NCI-H69 (cell line): Measurements from ENCODE around the gene ZNF503.

Source experiments
- DNase-seq: peaks from one replicate; lab custom pipeline; 2025; lab: John Stamatoyannopoulos, UW

ZNF503 gene, protein sequence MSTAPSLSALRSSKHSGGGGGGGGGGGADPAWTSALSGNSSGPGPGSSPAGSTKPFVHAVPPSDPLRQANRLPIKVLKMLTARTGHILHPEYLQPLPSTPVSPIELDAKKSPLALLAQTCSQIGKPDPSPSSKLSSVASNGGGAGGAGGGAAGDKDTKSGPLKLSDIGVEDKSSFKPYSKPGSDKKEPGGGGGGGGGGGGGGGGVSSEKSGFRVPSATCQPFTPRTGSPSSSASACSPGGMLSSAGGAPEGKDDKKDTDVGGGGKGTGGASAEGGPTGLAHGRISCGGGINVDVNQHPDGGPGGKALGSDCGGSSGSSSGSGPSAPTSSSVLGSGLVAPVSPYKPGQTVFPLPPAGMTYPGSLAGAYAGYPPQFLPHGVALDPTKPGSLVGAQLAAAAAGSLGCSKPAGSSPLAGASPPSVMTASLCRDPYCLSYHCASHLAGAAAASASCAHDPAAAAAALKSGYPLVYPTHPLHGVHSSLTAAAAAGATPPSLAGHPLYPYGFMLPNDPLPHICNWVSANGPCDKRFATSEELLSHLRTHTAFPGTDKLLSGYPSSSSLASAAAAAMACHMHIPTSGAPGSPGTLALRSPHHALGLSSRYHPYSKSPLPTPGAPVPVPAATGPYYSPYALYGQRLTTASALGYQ

DNA sequence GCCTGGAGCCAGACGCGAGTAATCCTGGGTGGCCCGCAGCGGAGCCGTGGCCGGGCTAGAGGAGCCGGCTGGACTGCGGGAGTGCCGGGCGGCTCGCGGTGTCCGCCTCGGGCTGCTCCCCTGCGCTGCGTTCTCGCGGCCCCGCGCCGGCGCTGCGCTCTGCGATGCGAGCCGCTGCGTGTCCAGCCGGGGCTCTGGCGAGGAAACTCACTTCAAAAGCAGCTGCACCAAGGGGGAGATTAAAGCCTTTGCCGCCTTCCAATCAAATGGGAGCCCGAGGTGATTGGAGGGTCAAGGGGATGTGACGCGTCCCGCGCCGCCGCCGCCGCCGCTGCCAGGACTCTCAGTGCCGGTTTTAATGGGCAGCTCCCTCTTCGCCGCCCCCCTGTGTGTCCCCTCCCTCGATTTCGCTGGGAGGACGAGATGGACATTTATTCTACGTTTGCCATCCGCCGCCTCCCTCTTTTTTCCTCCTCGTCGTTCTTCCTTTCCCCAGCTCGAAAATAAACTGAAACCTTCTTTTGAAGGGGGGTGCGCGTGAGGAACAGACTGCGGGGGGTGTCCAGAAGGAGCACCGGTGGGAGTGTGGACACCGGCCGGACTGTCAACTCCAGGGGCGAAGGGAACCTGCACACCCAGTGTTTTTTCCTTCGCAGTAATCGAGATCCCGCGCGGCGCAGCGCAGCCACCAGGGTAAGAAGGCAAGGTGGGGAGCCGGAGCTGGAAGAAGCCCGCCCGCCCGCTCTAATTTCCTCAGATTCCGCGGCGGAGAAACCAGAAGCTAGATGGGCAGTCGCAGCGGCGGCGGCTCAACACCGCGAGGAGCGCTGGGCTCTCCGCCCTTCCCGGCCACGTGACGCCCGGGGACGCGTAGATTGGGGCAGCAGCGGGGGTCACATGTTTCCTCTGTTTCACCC lies at the start of gene ZNF503:
TSS of gene ZNF503 (minus strand) at position 196 of the 917 bp plus-strand sequence. CDS start 345 bp downstream, outside the sequence.
- DNase-seq = no peak

DNA sequence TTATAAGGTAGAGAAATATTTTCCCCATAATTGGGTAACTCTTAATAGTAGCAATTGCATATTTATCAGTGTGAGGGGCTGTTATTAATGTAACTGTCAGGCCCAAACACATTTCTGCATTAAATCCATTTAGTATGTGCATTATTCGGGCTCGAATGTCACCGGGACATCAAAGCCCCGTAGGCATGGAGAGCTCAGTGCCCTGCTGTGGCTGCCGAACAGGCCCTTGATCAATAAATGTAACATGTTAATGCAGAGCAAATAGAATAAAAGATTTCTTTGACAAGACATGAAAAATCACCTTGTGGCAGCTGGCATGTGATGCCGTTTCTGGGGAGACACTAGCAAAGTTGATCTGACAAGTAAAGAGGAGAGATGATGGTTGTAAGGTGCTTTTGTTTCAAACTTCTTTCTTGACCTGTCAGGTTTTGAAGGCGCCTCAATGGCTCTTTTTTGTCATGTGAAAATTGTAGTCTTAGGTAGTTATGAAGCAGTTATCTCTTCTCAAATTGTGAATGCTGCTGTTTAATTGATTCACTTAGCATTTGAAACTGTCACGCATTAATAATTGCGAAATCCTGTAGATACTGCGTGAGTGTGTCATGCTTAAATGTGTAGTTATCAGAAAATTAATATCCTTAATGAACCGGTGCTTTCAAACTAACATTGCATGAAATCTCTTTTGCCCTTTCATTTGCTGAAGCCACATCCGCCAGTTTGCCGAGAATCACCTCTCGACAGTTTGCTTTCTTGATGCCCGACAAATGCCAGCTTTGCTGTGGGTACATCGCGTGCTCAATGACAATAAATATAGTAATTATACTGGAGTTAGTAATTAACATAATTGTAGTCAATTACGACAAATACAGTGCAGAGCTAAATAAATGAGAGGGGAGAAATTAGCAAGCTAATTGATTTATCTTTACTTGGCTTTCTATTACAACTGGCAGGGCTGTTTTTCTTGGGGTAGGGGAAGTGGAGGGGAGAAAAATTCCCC lies 49.4 kb upstream of the ZNF503 start:
- peak; percentile 92 for DNase-seq

DNA sequence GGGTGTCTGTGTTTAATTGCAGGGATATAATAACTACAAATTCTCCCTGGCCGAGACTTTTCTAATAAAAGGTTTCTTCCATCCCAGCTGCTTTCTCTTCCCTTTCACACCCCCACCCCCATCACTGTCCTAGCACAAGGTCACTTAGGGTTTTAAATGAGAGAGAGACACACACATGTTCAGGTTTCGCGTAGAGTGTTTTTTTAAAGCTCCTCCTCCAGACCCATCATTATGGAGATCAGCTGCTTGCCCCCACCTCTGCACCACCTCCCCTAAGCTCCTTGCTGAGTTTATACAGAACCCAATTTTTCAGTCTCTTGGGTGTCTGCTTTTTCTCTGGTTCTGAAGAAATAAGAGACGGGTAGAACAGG lies 48.5 kb upstream of the ZNF503 start:
- peak; percentile 88 for DNase-seq

DNA sequence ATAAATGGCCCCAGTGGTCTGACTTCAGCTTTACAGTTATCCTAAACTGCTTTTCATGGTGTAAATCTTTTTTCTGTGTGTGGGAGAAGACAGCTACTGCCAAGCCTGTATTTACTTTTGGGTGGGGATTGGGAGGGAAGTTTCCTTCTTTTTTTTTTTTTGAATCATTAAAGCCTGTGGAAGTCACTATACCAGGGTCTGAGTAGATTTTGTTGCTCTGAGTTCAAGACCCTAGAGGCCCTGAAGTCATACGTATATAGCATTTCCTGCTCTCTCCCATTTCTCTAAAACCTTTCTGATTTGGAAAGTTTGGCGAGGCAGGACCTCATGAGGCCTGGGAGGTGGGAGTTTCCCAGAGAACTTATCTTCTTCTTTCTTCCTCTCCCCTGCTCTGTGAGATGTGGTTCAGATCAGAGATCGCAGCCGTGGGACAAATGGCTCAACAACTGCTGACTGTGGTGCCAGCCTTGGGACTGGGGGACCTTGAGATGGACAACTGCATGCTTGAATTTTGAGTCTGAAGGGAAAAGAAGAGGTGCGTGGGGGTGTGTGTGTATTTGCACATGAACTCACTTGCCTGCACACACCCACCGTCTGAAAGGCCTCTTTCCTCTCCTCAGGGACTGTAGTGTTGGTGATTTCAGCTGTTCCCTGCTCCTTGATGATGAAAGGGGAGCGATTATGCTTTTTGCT lies 48.0 kb upstream of the ZNF503 start:
- peak; percentile 49 for DNase-seq

DNA sequence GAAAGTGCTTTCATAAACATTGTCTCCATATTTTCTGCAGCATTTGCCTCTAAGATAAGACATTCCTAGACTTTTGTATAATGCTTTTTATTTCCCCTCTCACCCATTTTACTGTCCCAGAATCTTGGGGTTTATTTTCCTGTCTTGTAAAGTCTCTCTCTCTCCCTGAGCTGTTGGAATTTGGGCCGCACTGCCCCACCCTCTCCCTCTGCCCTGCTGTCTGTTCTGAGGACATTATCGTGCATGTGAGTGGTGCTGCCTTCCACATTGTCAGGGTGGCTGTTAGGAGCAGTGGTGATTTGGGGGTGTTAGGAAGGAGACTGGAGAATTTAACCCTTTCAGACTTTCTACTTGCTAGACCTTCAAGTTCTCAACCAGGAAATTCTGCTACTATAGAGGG lies 46.6 kb upstream of the ZNF503 start:
- no peak for DNase-seq

DNA sequence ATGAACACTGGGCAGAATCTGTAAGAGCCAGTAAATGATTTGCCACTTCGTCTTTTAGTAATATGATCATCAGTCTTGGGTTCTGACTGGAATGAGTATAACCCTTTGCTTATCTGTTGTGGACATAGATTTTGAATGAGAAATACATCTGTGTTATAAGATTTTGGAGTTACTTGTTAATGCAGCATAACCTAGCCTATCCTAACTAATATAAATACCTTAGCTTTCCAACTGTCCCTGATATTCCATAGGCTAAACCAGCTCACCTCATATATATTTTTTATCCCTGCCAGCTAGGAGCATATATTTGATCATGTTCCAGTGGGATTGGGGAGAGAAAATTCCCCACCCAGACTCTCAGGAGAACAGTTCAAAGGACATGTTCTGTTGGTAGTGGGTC lies 44.9 kb upstream of the ZNF503 start:
- DNase-seq = no peak

DNA sequence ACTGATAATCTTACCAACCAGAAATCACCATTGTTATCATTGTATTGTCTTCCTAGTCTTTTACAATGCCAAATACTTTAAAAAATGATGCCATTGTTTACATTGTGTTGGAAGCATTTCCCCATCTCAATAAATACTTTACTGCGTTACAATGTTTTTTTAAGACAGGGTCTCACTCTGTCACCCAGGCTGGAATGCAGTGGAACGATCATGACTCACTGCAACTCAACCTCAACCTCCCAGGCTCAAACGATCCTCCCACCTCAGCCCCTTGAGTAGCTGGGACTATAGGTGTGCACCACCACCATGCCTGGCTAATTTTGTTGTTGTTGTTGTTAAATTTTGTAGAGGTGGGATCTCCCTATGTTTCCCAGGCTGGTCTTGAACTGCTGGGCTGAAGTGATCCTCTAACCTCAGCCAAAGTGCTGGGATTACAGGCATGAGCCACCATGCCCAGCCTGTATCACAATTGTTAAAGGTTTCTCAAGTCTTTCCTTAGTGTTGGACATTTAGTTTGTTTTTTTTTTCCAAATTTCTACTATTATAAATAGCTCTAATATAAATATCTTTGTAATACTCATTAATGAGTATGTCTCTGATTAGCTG lies 43.3 kb upstream of the ZNF503 start:
- no peak for DNase-seq

DNA sequence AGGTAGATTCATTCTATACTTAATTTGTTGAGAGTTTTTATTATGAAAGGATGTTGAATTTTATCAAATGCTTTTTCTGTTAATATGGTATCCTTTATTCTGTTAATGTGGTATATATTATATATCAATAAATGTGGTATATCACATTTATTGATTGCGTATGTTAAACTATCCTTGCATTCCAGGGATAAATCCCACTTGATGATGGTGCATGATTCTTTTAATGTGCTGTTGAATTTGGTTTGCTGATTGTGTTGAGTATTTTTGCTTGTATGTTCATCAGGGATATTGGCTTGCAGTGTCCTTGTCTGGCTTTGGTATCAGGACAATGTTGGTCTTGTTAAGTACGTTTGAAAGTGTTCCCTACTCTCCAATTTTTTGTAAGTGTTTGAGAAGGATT lies 41.8 kb upstream of the ZNF503 start:
- DNase-seq = no peak

DNA sequence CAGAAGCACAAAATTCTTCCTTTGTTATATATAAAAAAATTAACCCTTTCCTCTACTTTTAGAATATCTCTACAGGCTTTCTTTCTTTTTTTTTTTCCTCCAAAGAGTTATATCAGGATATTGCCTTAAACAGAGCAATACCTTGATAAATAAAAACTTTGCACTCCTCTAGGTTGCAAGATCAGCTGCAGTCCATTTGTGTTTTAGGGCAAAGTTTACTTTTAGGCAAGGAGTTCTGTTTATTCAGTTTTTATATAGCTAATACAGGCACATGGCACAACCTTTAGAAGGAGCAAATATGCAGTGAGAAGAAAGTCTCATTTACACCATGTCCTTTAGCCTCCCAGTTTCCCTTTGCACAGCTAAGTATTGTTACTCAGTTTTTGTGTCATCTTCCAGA lies 40.1 kb upstream of the ZNF503 start:
- no peak for DNase-seq

DNA sequence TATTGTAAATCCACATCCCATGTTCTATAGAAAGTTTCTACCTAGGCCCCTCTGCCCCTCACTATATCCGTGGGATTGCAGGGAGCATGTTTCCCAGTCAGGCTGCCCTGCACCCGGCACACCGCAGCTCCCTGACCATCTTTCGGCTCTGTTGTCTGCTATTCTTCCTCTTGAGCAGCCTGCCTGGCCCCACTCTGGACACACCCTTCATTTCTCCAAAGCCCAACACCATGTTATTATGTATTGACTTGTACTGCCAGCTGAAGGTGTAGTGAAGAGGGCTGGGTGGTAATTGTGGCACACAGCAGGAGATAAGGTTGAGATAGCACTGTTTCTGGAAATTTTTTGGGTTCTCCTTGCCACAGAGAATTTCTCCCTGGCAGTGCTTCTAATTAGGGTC lies 39.6 kb upstream of the ZNF503 start:
- peak; percentile 32 for DNase-seq

DNA sequence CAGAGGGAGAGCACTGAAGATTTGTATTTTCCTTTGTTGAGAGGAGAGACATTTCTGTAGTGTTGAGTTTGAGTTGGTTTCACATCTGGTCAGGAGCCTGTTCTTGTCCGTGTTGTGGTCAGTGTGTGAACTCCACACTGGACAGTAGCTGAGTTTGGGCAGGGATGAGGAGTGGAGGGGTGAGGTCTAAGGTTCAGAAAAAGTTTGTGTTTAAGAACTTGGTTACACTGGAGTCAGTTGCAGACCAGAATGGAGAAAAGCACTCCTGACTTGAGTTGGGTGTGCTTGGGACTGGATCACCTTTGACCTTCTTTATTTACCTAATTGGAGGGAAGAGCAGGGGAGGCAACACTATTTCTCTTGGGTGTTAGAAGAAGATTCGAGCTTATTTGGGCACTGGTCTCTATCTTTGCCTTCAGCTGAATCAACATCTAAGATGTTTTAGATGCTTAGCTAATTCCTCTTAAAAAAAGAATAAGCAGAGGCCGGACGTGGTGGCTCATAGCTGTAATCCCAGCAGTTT lies 38.8 kb upstream of the ZNF503 start:
- DNase-seq = no peak

DNA sequence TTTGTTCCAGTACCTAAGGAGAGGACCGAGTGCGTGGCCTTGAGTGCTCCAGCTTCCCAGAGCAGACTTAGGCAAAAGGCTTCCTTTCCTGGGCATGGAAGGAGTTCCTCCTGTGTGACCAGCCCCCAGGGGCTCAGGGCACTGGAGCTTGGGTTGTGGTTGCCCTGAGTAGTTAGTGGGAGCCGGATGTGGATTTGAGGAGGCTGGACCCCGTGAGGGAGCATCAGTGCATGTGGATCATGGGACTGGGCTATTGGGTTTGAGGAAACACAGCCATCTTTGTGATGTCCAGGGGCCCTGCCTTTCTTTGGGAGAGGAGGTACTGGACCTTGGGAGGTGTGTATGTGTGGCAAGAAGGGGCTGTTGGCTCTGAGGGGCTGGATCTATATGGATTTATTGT lies 38.2 kb upstream of the ZNF503 start:
- no peak for DNase-seq

DNA sequence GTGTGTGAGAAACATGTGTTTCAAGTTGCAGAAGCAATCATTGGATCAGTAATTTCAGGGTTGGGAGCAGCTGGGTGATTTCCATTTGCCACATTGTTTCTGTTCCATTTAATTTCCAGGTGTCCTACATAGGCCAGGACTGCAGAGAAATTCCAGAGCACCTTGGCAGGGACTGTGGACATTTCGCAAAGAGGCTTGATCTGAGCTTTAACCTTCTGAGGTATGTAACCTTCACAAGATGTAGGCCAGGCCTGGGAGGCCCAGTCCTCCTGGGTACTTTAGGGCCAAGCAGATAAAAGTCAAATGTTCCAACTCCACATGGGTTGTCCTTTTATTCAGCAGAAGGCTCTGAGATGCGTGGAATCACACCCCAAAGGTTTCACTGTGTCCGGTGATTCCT lies 36.7 kb upstream of the ZNF503 start:
- no peak for DNase-seq

DNA sequence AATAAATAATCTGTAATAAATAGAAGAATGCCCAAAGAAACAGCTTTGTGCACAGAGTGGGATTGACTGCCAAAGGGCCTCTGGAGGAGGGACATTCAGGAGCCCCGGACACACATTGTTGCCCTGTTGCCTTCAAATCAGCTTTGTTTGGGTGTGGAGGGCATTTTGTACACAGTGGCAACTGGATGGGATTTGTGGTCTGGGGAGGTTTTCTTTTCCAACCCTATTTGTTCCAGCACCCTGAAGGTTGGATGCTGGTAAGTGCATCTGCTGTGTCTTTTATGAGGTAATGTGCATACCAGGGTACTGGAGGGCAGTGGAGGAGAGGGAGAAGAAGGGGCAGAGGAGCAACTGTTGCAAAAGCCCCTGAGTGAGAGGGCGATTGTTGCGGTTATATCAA lies 36.1 kb upstream of the ZNF503 start:
- DNase-seq = no peak

DNA sequence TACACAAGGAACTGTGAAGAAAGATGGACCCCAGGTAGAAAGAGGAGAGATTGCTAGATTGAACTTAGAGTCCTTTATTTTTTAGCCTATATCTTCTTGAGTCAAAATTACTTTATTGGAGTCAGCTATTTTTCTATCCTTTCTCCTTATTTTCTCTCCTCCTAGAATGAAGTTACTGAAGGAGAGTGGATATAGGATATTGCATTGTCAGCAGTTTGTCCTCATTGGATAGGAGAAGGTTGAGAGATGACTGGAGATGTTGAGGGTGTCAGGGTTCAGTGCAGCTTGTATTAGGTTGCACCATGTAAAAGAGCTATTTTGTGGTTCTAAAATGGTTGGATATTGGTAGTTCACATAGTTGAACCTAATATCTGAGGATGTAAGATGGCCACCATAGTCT lies 35.3 kb upstream of the ZNF503 start:
- no peak for DNase-seq

DNA sequence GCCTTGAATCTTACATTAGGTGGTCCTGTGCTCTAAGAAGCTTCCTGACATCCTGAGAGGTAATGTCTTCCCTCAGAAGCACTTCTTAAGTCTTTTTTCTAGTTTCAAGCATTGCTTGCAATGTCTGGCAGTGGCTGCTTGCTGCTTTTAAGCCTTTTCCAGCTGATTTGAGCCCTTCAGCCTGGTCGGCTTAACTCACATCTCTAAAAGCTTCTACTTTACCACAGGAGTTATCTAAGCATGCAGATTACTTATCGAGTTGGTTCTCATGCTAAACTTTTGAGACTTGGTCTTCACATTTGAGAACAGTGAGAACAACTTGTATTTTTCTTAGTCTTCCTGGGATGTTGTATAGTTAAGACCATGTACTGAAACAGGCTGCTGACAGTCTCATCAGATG lies 33.7 kb upstream of the ZNF503 start:
- DNase-seq = no peak

DNA sequence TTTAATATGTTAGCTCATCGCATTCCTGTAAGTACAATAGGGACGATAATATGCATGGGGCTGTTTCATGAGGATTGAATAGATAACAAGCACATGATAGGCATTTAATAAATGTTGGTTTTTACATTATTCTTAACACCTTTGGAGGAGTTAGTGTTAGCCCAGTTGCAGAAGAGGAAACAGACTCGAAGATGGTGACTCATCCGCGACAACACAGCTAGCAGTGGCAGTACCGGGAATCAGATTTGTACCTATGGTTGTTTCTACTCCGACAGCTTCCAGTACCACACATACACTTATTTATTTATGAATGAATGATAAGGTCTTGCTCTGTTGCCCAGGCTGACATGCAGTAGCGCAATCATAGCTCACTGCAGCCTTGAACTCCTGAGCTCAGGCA lies 32.7 kb upstream of the ZNF503 start:
- no peak for DNase-seq

DNA sequence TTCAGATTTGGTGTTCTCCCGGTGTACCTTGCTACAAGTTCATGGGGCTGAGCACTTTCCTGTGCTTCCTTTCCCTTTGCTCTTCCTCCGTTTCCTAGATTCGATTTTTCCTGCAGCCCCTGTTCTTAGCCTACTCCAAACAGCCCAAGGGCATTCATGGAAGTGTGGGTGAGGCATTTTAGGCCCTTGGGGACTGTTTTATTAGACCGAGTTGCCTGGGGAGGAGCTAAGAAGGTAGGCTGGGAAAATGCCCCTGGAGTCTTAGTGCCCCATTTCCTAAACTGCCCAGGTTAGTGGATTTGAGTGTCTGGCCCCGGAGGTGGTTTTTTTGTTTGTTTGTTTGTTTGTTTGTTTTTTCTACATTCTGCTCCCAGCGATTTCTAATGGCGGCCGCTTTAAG lies 31.7 kb upstream of the ZNF503 start:
- no peak for DNase-seq

DNA sequence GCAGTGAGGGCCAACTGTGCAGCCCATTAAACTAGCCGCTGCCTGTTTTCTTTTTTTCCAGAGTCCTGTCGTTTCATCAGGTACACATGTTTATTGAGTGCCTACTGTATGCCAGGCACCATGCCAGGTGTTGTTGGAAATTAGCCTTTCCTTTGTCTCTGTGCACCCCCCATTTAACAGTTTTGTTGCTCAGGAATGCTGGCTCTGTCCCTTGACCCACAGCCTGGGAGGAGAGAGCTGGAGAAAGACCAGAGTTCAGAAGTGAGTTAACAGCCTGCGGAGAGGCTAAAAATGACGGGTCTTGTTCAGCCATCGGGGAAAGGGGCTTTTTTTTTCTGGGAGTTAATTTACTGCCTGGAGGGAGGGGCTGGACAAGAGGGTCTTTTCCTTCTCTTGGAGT lies 31.2 kb upstream of the ZNF503 start:
- no peak for DNase-seq

DNA sequence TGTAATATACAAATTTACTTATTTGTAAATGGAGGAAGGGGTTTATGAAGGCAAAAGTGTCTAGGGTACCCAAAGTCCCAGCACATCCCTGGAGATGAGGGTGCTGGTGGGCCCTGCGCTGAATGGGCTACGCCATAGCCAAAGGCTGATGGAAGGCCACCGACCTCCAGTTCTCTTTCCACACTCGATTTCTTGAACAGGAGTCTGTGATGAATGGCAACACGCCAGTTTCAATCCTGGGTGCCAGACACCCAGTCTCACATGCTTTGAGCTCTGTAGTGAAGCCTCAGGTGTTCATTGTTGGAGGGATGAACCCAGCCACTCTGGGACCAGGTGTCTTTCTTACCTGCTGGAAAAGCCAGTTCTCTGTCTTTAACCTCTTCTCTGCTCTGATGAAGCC lies 30.6 kb upstream of the ZNF503 start:
- DNase-seq = peak; percentile 17
